ENCODE results near the gene CTIF.

The CTIF gene

DNA sequence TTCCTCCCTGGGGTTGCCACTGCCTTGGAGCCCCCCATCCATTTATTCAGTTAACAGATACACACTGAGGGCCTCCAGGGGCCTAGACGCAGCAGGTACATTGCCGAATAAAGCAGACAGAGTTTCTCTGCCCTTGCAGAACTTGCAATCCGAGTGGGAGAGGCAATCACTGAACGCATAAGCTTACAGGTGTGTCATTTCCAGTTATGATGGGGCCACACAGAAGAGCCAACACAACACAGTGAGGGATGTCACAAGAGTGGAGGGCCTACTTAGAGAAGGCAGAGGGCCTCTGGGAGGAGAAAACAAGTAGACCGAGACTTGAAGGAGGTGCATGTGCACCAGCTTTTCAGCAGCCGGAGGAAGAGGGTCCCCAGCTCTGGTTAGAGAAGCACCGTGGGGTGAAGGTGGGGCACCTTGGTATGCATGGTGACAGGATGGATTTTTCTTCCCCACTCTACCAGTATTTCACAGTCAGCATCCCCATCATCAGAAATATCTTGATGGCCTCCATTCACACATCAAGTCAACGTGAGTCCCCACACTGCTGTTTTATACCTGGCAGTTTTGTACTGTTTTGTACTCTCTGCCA lies 261.0 kb downstream of the CTIF start:
- no peak for TF ChIP-seq CTCF (IDR thresholded peaks at IDR 0.05; ENCODE audit: low read depth, low read length)
- Histone ChIP-seq H3K4me1 (no peaks in the 10 kb centered on the region; the same call in 1 of the 2 replicates), H3K4me3 (ENCODE audit: low read depth, low read length) (no peak overlapping the region), H3K27me3 (no peaks in the 10 kb centered on the region), H3K36me3 (no peaks in the 10 kb centered on the region), H3K9me3 (no peaks in the 10 kb centered on the region)
- DNase-seq = no peak

- no peak for DNase-seq
- H3K9me3 ChIP-seq = no peaks in the 10 kb centered on the region
- TF ChIP-seq CTCF (IDR thresholded peaks at IDR 0.05; ENCODE audit: low read depth, low read length) = no peak
- H3K27me3 ChIP-seq = no peaks in the 10 kb centered on the region
- H3K4me1 ChIP-seq = no peaks in the 10 kb centered on the region; the same call in 1 of the 2 replicates
- no peak overlapping the region for H3K4me3 ChIP-seq (ENCODE audit: low read depth, low read length)
- no peaks in the 10 kb centered on the region for H3K36me3 ChIP-seq
These were observed 261.6 kb downstream of the CTIF start for GRCh38 chr18:48800466-48800865.

DNA sequence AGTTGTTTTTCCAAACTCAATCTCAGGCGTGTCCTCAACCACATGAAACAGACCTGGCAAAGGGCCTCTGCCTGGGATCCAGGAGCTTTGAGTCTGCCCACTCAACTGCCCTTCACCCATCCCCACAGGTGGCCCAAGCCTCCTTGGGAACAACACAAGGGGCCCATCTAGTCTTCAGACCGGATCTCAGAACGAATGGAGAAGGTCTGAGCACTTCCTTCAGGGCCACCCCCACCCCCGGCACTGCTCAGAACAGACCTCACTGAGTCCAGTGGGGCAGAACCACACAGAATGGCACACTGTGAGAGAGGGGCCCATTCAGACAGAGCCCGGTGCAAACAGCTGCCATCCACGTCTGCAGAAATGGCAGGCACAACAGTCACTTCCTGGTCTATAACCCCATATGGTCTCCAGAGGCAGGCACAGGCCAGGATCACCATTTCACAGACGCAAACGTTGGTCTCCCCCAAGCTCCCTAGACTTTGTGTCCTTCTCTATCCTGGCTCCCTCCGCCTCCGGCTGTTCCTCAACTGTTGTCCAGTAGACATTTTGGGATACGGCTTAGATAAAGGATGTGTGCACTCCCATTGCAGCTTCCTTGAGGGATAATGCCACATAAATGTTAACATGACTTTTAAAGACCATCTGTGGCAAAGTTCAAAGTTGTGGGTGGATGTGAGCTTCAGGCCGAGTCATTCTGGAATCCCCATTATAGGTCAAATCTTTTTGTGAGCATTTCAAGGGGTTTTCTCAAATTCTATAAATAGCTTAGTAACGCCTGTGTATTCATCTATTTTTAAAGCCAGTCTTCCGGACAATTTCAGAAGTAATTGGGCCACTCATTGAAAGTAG lies 262.3 kb downstream of the CTIF start:
- no peaks in the 10 kb centered on the region for H3K9me3 ChIP-seq
- no peak for DNase-seq
- H3K36me3 ChIP-seq = no peaks in the 10 kb centered on the region
- H3K4me1 ChIP-seq = no peaks in the 10 kb centered on the region; the same call in 1 of the 2 replicates
- no peaks in the 10 kb centered on the region for H3K27me3 ChIP-seq
- no peak overlapping the region for H3K4me3 ChIP-seq (ENCODE audit: low read depth, low read length)
- no peak for TF ChIP-seq CTCF (IDR thresholded peaks at IDR 0.05; ENCODE audit: low read depth, low read length)

DNA sequence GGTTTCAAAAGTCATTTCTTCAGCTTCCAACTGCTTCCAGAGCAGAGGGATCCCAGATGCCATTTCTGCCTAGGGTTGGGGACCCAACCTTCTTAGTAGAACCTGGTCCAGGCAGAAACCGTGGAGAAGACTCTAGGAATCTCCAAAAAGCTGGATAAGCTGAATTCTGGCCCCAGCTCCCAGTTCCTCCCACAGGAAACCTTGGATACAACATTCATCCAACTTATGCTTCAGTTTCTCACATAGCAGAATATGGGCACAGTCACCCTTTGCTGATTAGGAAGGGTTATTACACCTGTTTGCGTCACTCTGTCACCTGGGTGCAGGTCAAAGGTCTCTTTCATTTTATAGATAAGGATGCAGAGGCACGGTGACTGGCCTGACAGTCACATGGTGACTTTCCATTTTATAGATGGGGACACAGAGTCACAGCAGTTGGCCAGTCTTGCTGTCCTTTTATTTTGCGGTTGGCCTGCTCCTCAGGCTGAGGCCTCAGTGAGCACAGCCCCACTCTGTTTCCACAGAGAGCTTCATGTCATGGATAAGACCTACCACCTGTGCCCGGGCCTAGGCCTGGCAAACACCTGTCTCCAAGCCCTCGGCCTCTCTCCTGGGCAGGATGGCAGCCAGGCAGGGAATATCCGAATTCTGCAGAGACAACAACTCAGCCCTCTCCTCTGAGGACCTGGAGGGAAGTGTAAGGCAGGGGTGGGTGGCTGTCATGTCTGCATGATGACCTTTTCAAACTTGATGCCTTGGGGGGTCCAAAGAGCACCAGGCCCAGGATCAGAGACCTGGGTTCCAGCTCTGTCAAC lies 263.1 kb downstream of the CTIF start:
- TF ChIP-seq CTCF (IDR thresholded peaks at IDR 0.05; ENCODE audit: low read depth, low read length) = no peak
- Histone ChIP-seq H3K36me3 (no peaks in the 10 kb centered on the region), H3K4me1 (no peaks in the 10 kb centered on the region; the same call in 1 of the 2 replicates), H3K4me3 (ENCODE audit: low read depth, low read length) (no peak overlapping the region), H3K9me3 (no peaks in the 10 kb centered on the region), H3K27me3 (no peaks in the 10 kb centered on the region)
- DNase-seq = no peak

GRCh38 chr18:48802543-48803290 lies 263.9 kb downstream of the CTIF start:
- H3K36me3 ChIP-seq = no peaks in the 10 kb centered on the region
- no peak for DNase-seq
- no peak for TF ChIP-seq CTCF (IDR thresholded peaks at IDR 0.05; ENCODE audit: low read depth, low read length)
- no peak overlapping the region for H3K4me3 ChIP-seq (ENCODE audit: low read depth, low read length)
- H3K4me1 ChIP-seq = no peaks in the 10 kb centered on the region; the same call in 1 of the 2 replicates
- no peaks in the 10 kb centered on the region for H3K9me3 ChIP-seq
- no peaks in the 10 kb centered on the region for H3K27me3 ChIP-seq

All from BE2C (cell line).